ENCODE results near the gene AHNAK.

AHNAK gene

GRCh38 chr11:62437616-62438015, 109.0 kb downstream of the AHNAK start:
- no peaks in the 10 kb centered on the region for H3K9me3 ChIP-seq (ENCODE audit: insufficient read depth, low read depth, low read length)
- H3K4me3 ChIP-seq (ENCODE audit: low read length): no peak overlapping the region
- H3K36me3 ChIP-seq (ENCODE audit: insufficient read depth, low read length): no peaks in the 10 kb centered on the region
- no peaks in the 10 kb centered on the region for H3K27me3 ChIP-seq (ENCODE audit: insufficient read depth, low read length)
- H3K9ac ChIP-seq (ENCODE audit: low read depth, low read length): no peak overlapping the region
- H3K4me1 ChIP-seq (ENCODE audit: insufficient read depth, low read length): peaks cover 8% of the 10 kb centered on the region; the same call in 1 of the 2 replicates
- no peak overlapping the region for H3K27ac ChIP-seq (ENCODE audit: low read depth, low read length)
- no CpG with 5 or more reads among the region's 1 CpG for WGBS

- H3K27me3 ChIP-seq (ENCODE audit: insufficient read depth, low read length): no peaks in the 10 kb centered on the region
- no peaks in the 10 kb centered on the region for H3K36me3 ChIP-seq (ENCODE audit: insufficient read depth, low read length)
- no peaks in the 10 kb centered on the region for H3K9me3 ChIP-seq (ENCODE audit: insufficient read depth, low read depth, low read length)
- no peak overlapping the region for H3K4me3 ChIP-seq (ENCODE audit: low read length)
- peaks cover 8% of the 10 kb centered on the region; the same call in 1 of the 2 replicates for H3K4me1 ChIP-seq (ENCODE audit: insufficient read depth, low read length)
- H3K9ac ChIP-seq (ENCODE audit: low read depth, low read length): no peak overlapping the region
- no peak overlapping the region for H3K27ac ChIP-seq (ENCODE audit: low read depth, low read length)
- 90% methylated on average over 4 of the region's 5 CpGs for WGBS
Measured at GRCh38 chr11:62435846-62436660, 110.6 kb downstream of the AHNAK start.

GRCh38 chr11:62433904-62434276, 112.7 kb downstream of the AHNAK start:
- no peak overlapping the region for H3K27ac ChIP-seq (ENCODE audit: low read depth, low read length)
- no peaks in the 10 kb centered on the region for H3K36me3 ChIP-seq (ENCODE audit: insufficient read depth, low read length)
- peaks cover 8% of the 10 kb centered on the region; the same call in 1 of the 2 replicates for H3K4me1 ChIP-seq (ENCODE audit: insufficient read depth, low read length)
- no peaks in the 10 kb centered on the region for H3K27me3 ChIP-seq (ENCODE audit: insufficient read depth, low read length)
- H3K9ac ChIP-seq (ENCODE audit: low read depth, low read length): no peak overlapping the region
- WGBS: 84% methylated on average over 6 of the region's 6 CpGs
- H3K4me3 ChIP-seq (ENCODE audit: low read length): no peak overlapping the region
- no peaks in the 10 kb centered on the region for H3K9me3 ChIP-seq (ENCODE audit: insufficient read depth, low read depth, low read length)

GRCh38 chr11:62433141-62433903, 113.3 kb downstream of the AHNAK start:
- no peaks in the 10 kb centered on the region for H3K36me3 ChIP-seq (ENCODE audit: insufficient read depth, low read length)
- 80% methylated on average over 16 of the region's 16 CpGs for WGBS

GRCh38 chr11:62432695-62433094, 113.9 kb downstream of the AHNAK start:
- WGBS: 90% methylated on average over 7 of the region's 9 CpGs
- H3K36me3 ChIP-seq (ENCODE audit: insufficient read depth, low read length): no peaks in the 10 kb centered on the region
- H3K9me3 ChIP-seq (ENCODE audit: insufficient read depth, low read depth, low read length): no peaks in the 10 kb centered on the region
- peaks cover 10% of the 10 kb centered on the region; the same call in 1 of the 2 replicates for H3K4me1 ChIP-seq (ENCODE audit: insufficient read depth, low read length)
- no peak overlapping the region for H3K9ac ChIP-seq (ENCODE audit: low read depth, low read length)
- H3K27me3 ChIP-seq (ENCODE audit: insufficient read depth, low read length): no peaks in the 10 kb centered on the region
- H3K27ac ChIP-seq (ENCODE audit: low read depth, low read length): no peak overlapping the region
- H3K4me3 ChIP-seq (ENCODE audit: low read length): no peak overlapping the region

More at GRCh38 chr11:62433141-62433903, 113.3 kb downstream of the AHNAK start:
- no peaks in the 10 kb centered on the region for H3K27me3 ChIP-seq (ENCODE audit: insufficient read depth, low read length)
- H3K9me3 ChIP-seq (ENCODE audit: insufficient read depth, low read depth, low read length): no peaks in the 10 kb centered on the region
- H3K4me1 ChIP-seq (ENCODE audit: insufficient read depth, low read length): peaks cover 10% of the 10 kb centered on the region; the same call in 1 of the 2 replicates
- no peak overlapping the region for H3K27ac ChIP-seq (ENCODE audit: low read depth, low read length)
- no peak overlapping the region for H3K4me3 ChIP-seq (ENCODE audit: low read length)
- H3K9ac ChIP-seq (ENCODE audit: low read depth, low read length): no peak overlapping the region

GRCh38 chr11:62431171-62431901, 115.3 kb downstream of the AHNAK start:
- Histone ChIP-seq H3K9ac (ENCODE audit: low read depth, low read length) (no peak overlapping the region), H3K4me1 (ENCODE audit: insufficient read depth, low read length) (peaks cover 13% of the 10 kb centered on the region; the same call in 1 of the 2 replicates), H3K27me3 (ENCODE audit: insufficient read depth, low read length) (no peaks in the 10 kb centered on the region), H3K36me3 (ENCODE audit: insufficient read depth, low read length) (no peaks in the 10 kb centered on the region), H3K27ac (ENCODE audit: low read depth, low read length) (no peak overlapping the region), H3K9me3 (ENCODE audit: insufficient read depth, low read depth, low read length) (no peaks in the 10 kb centered on the region), H3K4me3 (ENCODE audit: low read length) (no peak overlapping the region)
- 92% methylated on average over 10 of the region's 11 CpGs for WGBS

GRCh38 chr11:62430425-62430824, 116.2 kb downstream of the AHNAK start:
- H3K27ac ChIP-seq (ENCODE audit: low read depth, low read length): no peak overlapping the region
- H3K9me3 ChIP-seq (ENCODE audit: insufficient read depth, low read depth, low read length): no peaks in the 10 kb centered on the region
- 92% methylated on average over 3 of the region's 3 CpGs for WGBS
- no peak overlapping the region for H3K9ac ChIP-seq (ENCODE audit: low read depth, low read length)
- no peaks in the 10 kb centered on the region for H3K36me3 ChIP-seq (ENCODE audit: insufficient read depth, low read length)
- peaks cover 13% of the 10 kb centered on the region; the same call in 1 of the 2 replicates for H3K4me1 ChIP-seq (ENCODE audit: insufficient read depth, low read length)
- no peak overlapping the region for H3K4me3 ChIP-seq (ENCODE audit: low read length)
- H3K27me3 ChIP-seq (ENCODE audit: insufficient read depth, low read length): no peaks in the 10 kb centered on the region

GRCh38 chr11:62428871-62429560, 117.6 kb downstream of the AHNAK start:
- 87% methylated on average over 8 of the region's 8 CpGs for WGBS
- Histone ChIP-seq H3K9ac (ENCODE audit: low read depth, low read length) (no peak overlapping the region), H3K36me3 (ENCODE audit: insufficient read depth, low read length) (no peaks in the 10 kb centered on the region), H3K4me3 (ENCODE audit: low read length) (no peak overlapping the region), H3K4me1 (ENCODE audit: insufficient read depth, low read length) (peaks cover 13% of the 10 kb centered on the region; the same call in 1 of the 2 replicates), H3K27ac (ENCODE audit: low read depth, low read length) (no peak overlapping the region), H3K27me3 (ENCODE audit: insufficient read depth, low read length) (peaks cover 5% of the 10 kb centered on the region), H3K9me3 (ENCODE audit: insufficient read depth, low read depth, low read length) (no peaks in the 10 kb centered on the region)

- WGBS: 92% methylated on average over 6 of the region's 6 CpGs
- peaks cover 12% of the 10 kb centered on the region for H3K27me3 ChIP-seq (ENCODE audit: insufficient read depth, low read length)
- H3K27ac ChIP-seq (ENCODE audit: low read depth, low read length): no peak overlapping the region
- no peak overlapping the region for H3K9ac ChIP-seq (ENCODE audit: low read depth, low read length)
- H3K36me3 ChIP-seq (ENCODE audit: insufficient read depth, low read length): no peaks in the 10 kb centered on the region
- no peak overlapping the region for H3K4me3 ChIP-seq (ENCODE audit: low read length)
- H3K4me1 ChIP-seq (ENCODE audit: insufficient read depth, low read length): peaks cover 6% of the 10 kb centered on the region; the same call in 1 of the 2 replicates
- H3K9me3 ChIP-seq (ENCODE audit: insufficient read depth, low read depth, low read length): no peaks in the 10 kb centered on the region
Measured at GRCh38 chr11:62427630-62428233, 118.9 kb downstream of the AHNAK start.

- Histone ChIP-seq H3K27ac (ENCODE audit: low read depth, low read length) (no peak overlapping the region), H3K9ac (ENCODE audit: low read depth, low read length) (no peak overlapping the region), H3K27me3 (ENCODE audit: insufficient read depth, low read length) (peaks cover 12% of the 10 kb centered on the region), H3K4me1 (ENCODE audit: insufficient read depth, low read length) (peaks cover 3% of the 10 kb centered on the region; the same call in 1 of the 2 replicates), H3K36me3 (ENCODE audit: insufficient read depth, low read length) (no peaks in the 10 kb centered on the region), H3K9me3 (ENCODE audit: insufficient read depth, low read depth, low read length) (no peaks in the 10 kb centered on the region), H3K4me3 (ENCODE audit: low read length) (no peak overlapping the region)
- WGBS: 59% methylated on average over 4 of the region's 4 CpGs
Measured at GRCh38 chr11:62423012-62423411, 123.6 kb downstream of the AHNAK start.
